ENCODE measurements around the gene PPM1E. TPM values are rescaled to one million over a fixed set of nuclear protein-coding genes. Genes with fewer than 3 reads are reported as not detected.

The PPM1E gene
- polyA plus RNA-seq, 3 donors, result not detected

DNA sequence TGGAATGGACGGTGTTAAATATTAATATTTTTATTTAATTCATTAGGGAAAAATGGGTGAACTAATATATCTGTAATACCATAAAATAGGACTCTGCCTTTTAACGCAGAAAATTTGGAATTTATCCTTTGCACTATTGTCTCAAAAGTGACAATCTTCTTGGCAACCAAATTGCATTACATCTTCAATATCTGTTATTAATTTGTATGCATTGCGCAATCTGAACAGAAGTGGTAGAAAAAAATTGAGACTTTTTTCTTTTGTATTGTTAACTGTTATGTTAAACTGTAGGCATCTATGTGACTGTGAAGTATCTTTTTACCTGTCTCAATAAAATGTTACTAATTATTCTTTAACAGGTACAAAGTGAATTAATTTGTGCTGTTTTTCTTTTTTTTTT, 55.6 kb downstream of the PPM1E start:
- intact Hi-C loops (cut with micrococcal nuclease), result no loop called here
- Histone ChIP-seq H3K4me1 (ENCODE audit: control insufficient read depth in 1 of 2, insufficient read depth in 2 of 2, low read length in 2 of 2) (no peaks in the 10 kb centered on the region), H3K4me2 (replicated peaks; ENCODE audit: extremely low read depth, low read length, poor library complexity, severe bottlenecking) (no peak overlapping the region), H3K9me3 (replicated peaks in 1 of 2; ENCODE audit: control insufficient read depth in 1 of 2, insufficient read depth in 1 of 2, low read length in 2 of 2) (no peaks in the 10 kb centered on the region), H3K27me3 (ENCODE audit: control insufficient read depth in 2 of 2, insufficient read depth in 2 of 2, low read length in 2 of 2) (no peaks in the 10 kb centered on the region), H3K27ac (ENCODE audit: low read depth in 1 of 2, low read length in 2 of 2) (no peak overlapping the region), H2AFZ (ENCODE audit: insufficient read depth, low read depth, low read length, poor library complexity, severe bottlenecking) (no peak overlapping the region), H3K36me3 (replicated peaks in 1 of 2; ENCODE audit: control insufficient read depth in 1 of 2, insufficient read depth in 2 of 2, low read length in 2 of 2) (no peaks in the 10 kb centered on the region), H3K4me3 (replicated peaks in 1 of 3; ENCODE audit: low read depth in 2 of 3, low read length in 3 of 3) (no peak overlapping the region), H3K79me2 (ENCODE audit: insufficient read depth, low read length) (no peaks in the 10 kb centered on the region), H4K20me1 (ENCODE audit: insufficient read depth, low read length) (no peaks in the 10 kb centered on the region), H3K9ac (ENCODE audit: insufficient read depth, low read length, poor library complexity, severe bottlenecking) (no peak overlapping the region)
- TF ChIP-seq, protein P1, sequence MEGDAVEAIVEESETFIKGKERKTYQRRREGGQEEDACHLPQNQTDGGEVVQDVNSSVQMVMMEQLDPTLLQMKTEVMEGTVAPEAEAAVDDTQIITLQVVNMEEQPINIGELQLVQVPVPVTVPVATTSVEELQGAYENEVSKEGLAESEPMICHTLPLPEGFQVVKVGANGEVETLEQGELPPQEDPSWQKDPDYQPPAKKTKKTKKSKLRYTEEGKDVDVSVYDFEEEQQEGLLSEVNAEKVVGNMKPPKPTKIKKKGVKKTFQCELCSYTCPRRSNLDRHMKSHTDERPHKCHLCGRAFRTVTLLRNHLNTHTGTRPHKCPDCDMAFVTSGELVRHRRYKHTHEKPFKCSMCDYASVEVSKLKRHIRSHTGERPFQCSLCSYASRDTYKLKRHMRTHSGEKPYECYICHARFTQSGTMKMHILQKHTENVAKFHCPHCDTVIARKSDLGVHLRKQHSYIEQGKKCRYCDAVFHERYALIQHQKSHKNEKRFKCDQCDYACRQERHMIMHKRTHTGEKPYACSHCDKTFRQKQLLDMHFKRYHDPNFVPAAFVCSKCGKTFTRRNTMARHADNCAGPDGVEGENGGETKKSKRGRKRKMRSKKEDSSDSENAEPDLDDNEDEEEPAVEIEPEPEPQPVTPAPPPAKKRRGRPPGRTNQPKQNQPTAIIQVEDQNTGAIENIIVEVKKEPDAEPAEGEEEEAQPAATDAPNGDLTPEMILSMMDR (IDR thresholded peaks at IDR 0.05), result no peak
- DNase-seq, result no peak
- Mint-ChIP-seq H3K4me3 (no peak overlapping the region), H3K4me1 (peaks cover 5% of the 10 kb centered on the region), H3K27me3 (ENCODE audit: low read depth in 3 of 3) (peaks cover 0 to 7% (median 4%) of the 10 kb centered on the region in 3 donors), H3K27ac (no peak overlapping the region), H3K9me3 (peaks cover 0 to 3% (median 0%) of the 10 kb centered on the region in 7 donors), H3K36me3 (no peaks in the 10 kb centered on the region)
- no CpG with 5 or more reads among the region's 3 CpGs for WGBS (ENCODE audit: insufficient coverage)

- intact Hi-C loops (cut with micrococcal nuclease), result no loop called here
- no peaks in the 10 kb centered on the region for H3K4me1 ChIP-seq (ENCODE audit: control insufficient read depth in 1 of 2, insufficient read depth in 2 of 2, low read length in 2 of 2)
- H3K27me3 Mint-ChIP-seq (ENCODE audit: low read depth in 3 of 3), result peaks cover 0 to 7% (median 2%) of the 10 kb centered on the region in 3 donors
- H3K4me3 Mint-ChIP-seq, result no peak overlapping the region
- H2AFZ ChIP-seq (ENCODE audit: insufficient read depth, low read depth, low read length, poor library complexity, severe bottlenecking), result no peak overlapping the region
- no peak overlapping the region for H3K4me3 ChIP-seq (replicated peaks in 1 of 3; ENCODE audit: low read depth in 2 of 3, low read length in 3 of 3)
- no peaks in the 10 kb centered on the region for H3K36me3 ChIP-seq (replicated peaks in 1 of 2; ENCODE audit: control insufficient read depth in 1 of 2, insufficient read depth in 2 of 2, low read length in 2 of 2)
- TF ChIP-seq, protein P1 (IDR thresholded peaks at IDR 0.05), result no peak
- no peak overlapping the region for H3K4me2 ChIP-seq (replicated peaks; ENCODE audit: extremely low read depth, low read length, poor library complexity, severe bottlenecking)
- no peaks in the 10 kb centered on the region for H3K9me3 ChIP-seq (replicated peaks in 1 of 2; ENCODE audit: control insufficient read depth in 1 of 2, insufficient read depth in 1 of 2, low read length in 2 of 2)
- H3K9ac ChIP-seq (ENCODE audit: insufficient read depth, low read length, poor library complexity, severe bottlenecking), result no peak overlapping the region
- H3K9me3 Mint-ChIP-seq, result peaks cover 0 to 2% (median 0%) of the 10 kb centered on the region in 7 donors
- no peaks in the 10 kb centered on the region for H3K79me2 ChIP-seq (ENCODE audit: insufficient read depth, low read length)
- peak overlapping the region in 1 of 7 donors; percentile 11 for H3K27ac Mint-ChIP-seq
- no peak overlapping the region for H3K27ac ChIP-seq (ENCODE audit: low read depth in 1 of 2, low read length in 2 of 2)
- H4K20me1 ChIP-seq (ENCODE audit: insufficient read depth, low read length), result no peaks in the 10 kb centered on the region
- no peaks in the 10 kb centered on the region for H3K27me3 ChIP-seq (ENCODE audit: control insufficient read depth in 2 of 2, insufficient read depth in 2 of 2, low read length in 2 of 2)
- no peaks in the 10 kb centered on the region for H3K36me3 Mint-ChIP-seq
- no peak for DNase-seq
- H3K4me1 Mint-ChIP-seq, result peaks cover 1% of the 10 kb centered on the region
These were observed 58.1 kb downstream of the PPM1E start for GRCh38 chr17:58813712-58814111.

Measured in CD14-positive monocyte (primary cell).